Gastroesophageal sphincter (tissue), 3 donors: ENCODE measurements around the gene DIP2C.

Source experiments
- POLR2AphosphoS5 ChIP-seq: sonication (generic); formaldehyde crosslinking; IDR thresholded peaks from one replicate; pipeline ENCODE4 v1.6.1; 2017; ENCODE audit warnings: antibody characterized with exemption
- TF ChIP-seq, protein P1 (sequence below), 4 experiments: fragments of 200-600 bp in 2 of 4; fragments of 450-650 bp in 2 of 4; sonication (generic) in 1 of 4; IDR thresholded peaks; one replicate each; pipeline ENCODE4 v1.5.1; 2017 to 2019; ENCODE audit warnings: antibody characterized with exemption in 4 of 4, mild to moderate bottlenecking in 2 of 4, moderate library complexity in 2 of 4

- TF ChIP-seq, protein P1, sequence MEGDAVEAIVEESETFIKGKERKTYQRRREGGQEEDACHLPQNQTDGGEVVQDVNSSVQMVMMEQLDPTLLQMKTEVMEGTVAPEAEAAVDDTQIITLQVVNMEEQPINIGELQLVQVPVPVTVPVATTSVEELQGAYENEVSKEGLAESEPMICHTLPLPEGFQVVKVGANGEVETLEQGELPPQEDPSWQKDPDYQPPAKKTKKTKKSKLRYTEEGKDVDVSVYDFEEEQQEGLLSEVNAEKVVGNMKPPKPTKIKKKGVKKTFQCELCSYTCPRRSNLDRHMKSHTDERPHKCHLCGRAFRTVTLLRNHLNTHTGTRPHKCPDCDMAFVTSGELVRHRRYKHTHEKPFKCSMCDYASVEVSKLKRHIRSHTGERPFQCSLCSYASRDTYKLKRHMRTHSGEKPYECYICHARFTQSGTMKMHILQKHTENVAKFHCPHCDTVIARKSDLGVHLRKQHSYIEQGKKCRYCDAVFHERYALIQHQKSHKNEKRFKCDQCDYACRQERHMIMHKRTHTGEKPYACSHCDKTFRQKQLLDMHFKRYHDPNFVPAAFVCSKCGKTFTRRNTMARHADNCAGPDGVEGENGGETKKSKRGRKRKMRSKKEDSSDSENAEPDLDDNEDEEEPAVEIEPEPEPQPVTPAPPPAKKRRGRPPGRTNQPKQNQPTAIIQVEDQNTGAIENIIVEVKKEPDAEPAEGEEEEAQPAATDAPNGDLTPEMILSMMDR (IDR thresholded peaks at IDR 0.05) = no peak
- TF ChIP-seq POLR2AphosphoS5 = no peak
Measured at GRCh38 chr10:488081-488932, 201.2 kb downstream of the DIP2C start.
